B cell (primary cell): Measurements from ENCODE around the gene CFAP20DC. TPM values are rescaled to one million over a fixed set of nuclear protein-coding genes. Genes with fewer than 3 reads are reported as not detected.

Experiments used
- ATAC-seq: fragments of 200-7000 bp; cut with Tn5 transposase; one replicate; pipeline ENCODE4 v1.10.0; 2021; ENCODE audit warnings: low read depth, mild to moderate bottlenecking, moderate number of reproducible peaks, moderate library complexity
- CTCF ChIA-PET: fragments of 350-600 bp; sonication (Branson Sonifier 250); formaldehyde crosslinking; loops from one replicate; lab custom pipeline; 2021; ENCODE audit warnings: antibody characterized with exemption, inconsistent platforms; lab: Charles Lee
- POLR2A ChIA-PET: fragments of 350-600 bp; sonication (Branson Sonifier 250); formaldehyde crosslinking; loops from one replicate; lab custom pipeline; 2021; ENCODE audit warnings: antibody characterized with exemption; lab: Charles Lee
- DNase-seq: peaks from one replicate; pipeline ENCODE4 v3.0.0; 2013
- H2AFZ ChIP-seq: 2 replicates; pipeline ENCODE4 v1.6.1; 2012; ENCODE audit warnings: mild to moderate bottlenecking, low read depth, low read length; ENCODE audit not compliant: insufficient read depth, poor library complexity, severe bottlenecking
- H3K27ac ChIP-seq, 2 donors: 1 replicate in 1 of 2; 2 replicates in 1 of 2; pipeline ENCODE4 v1.5.1; 2012 to 2013; ENCODE audit warnings: low read length in 2 of 2, mild to moderate bottlenecking in 2 of 2, moderate library complexity in 1 of 2
- H3K27me3 ChIP-seq, 4 experiments: fragments of 200-600 bp in 1 of 4; sonication (generic) in 1 of 4; replicated peaks in 1 of 4; 1 replicate in 2 of 4; 2 replicates in 2 of 4; pipeline versions ENCODE4 v1.6.1 to v1.7.0; 2013 to 2016; ENCODE audit warnings: low read length in 3 of 4, mild to moderate bottlenecking in 2 of 4, mixed read lengths in 1 of 4, moderate library complexity in 1 of 4; ENCODE audit not compliant: insufficient read depth in 4 of 4, control insufficient read depth in 3 of 4; ENCODE audit errors: control extremely low read depth in 1 of 4
- H3K36me3 ChIP-seq, 2 experiments: replicated peaks in 1 of 2; 1 replicate in 1 of 2; 2 replicates in 1 of 2; pipeline versions ENCODE4 v1.6.1 to v1.7.1; 2013; ENCODE audit warnings: low read length in 1 of 2; ENCODE audit not compliant: insufficient read depth in 2 of 2, control insufficient read depth in 1 of 2; ENCODE audit errors: control extremely low read depth in 1 of 2, extremely low read depth in 1 of 2
- H3K4me1 ChIP-seq, 2 donors: fragments of 200-600 bp in 1 of 2; sonication (generic) in 1 of 2; 1 replicate in 1 of 2; 2 replicates in 1 of 2; pipeline versions ENCODE4 v1.5.1 to v1.6.1; 2013 to 2017; ENCODE audit warnings: low read length in 2 of 2; ENCODE audit not compliant: control insufficient read depth in 2 of 2, insufficient read depth in 2 of 2
- H3K4me2 ChIP-seq: replicated peaks from 2 replicates; pipeline ENCODE3; 2012; ENCODE audit warnings: mild to moderate bottlenecking, low read depth, low read length; ENCODE audit not compliant: poor library complexity, severe bottlenecking
- H3K4me3 ChIP-seq, 5 experiments: fragments of 200-600 bp in 1 of 5; sonication (generic) in 1 of 5; 1 replicate in 3 of 5; 2 replicates in 2 of 5; pipeline versions ENCODE4 v1.5.1 to v1.7.0; 2011 to 2016; ENCODE audit warnings: low read length in 4 of 5, mild to moderate bottlenecking in 4 of 5, low read depth in 2 of 5, control low read depth in 1 of 5, moderate library complexity in 1 of 5; ENCODE audit not compliant: insufficient read depth in 1 of 5; ENCODE audit errors: control extremely low read depth in 1 of 5, extremely low read depth in 1 of 5
- H3K79me2 ChIP-seq: fragments of 200-600 bp; sonication (generic); one replicate; pipeline ENCODE4 v1.6.0; 2016; ENCODE audit warnings: low read length; ENCODE audit not compliant: control insufficient read depth, insufficient read depth
- H3K9ac ChIP-seq: fragments of 200-600 bp; sonication (generic); 2 replicates; pipeline ENCODE4 v1.6.1; 2017; ENCODE audit warnings: mild to moderate bottlenecking, low read length, moderate library complexity
- H3K9me3 ChIP-seq, 3 donors: one replicate each; pipeline versions ENCODE4 v1.6.1 to v1.7.1; 2013; ENCODE audit warnings: low read length in 2 of 3; ENCODE audit not compliant: control insufficient read depth in 2 of 3, insufficient read depth in 1 of 3; ENCODE audit errors: control extremely low read depth in 1 of 3
- H4K20me1 ChIP-seq: 2 replicates; pipeline ENCODE4 v1.6.0; 2012; ENCODE audit warnings: mild to moderate bottlenecking, low read length; ENCODE audit not compliant: insufficient read depth, control insufficient read depth, poor library complexity, severe bottlenecking
- H3K27ac Mint-ChIP-seq: one replicate; pipeline ENCODE4 v1.8.0; 2021; ENCODE audit warnings: mixed read lengths
- H3K27me3 Mint-ChIP-seq: one replicate; pipeline ENCODE4 v1.8.0; 2021; ENCODE audit warnings: mixed read lengths
- H3K4me1 Mint-ChIP-seq: one replicate; pipeline ENCODE4 v1.8.0; 2021; ENCODE audit warnings: mixed read lengths
- H3K4me3 Mint-ChIP-seq: one replicate; pipeline ENCODE4 v1.8.0; 2021; ENCODE audit warnings: mixed read lengths
- H3K9me3 Mint-ChIP-seq: one replicate; pipeline ENCODE4 v1.8.0; 2022; ENCODE audit warnings: mixed read lengths; ENCODE audit not compliant: insufficient read depth
- EZH2 ChIP-seq: IDR thresholded peaks from 2 replicates; pipeline ENCODE4 v1.6.1; 2012; ENCODE audit warnings: borderline replicate concordance, low read depth, mild to moderate bottlenecking, moderate library complexity, low read length; ENCODE audit not compliant: insufficient read depth, poor library complexity, severe bottlenecking
- WGBS: methylation state at CpG from one replicate; pipeline ENCODE4 v1.1.5; 2013; ENCODE audit warnings: missing lambda C conversion rate; ENCODE audit not compliant: insufficient coverage; 5-methylcytosine and 5-hydroxymethylcytosine counted together
- intact Hi-C: fragments of 100-400 bp; cut with micrococcal nuclease; formaldehyde crosslinking; loops from one replicate; pipeline ENCODE4 v1.10.0; 2022
- polyA plus RNA-seq: library from polyadenylated mRNA; depleted of rRNA; stranded (reverse); fragments of >200 nt; gene quantifications from 2 replicates; pipeline ENCODE4 v1.2.3, GENCODE V29; 2012
- total RNA-seq, 2 donors: library from RNA; stranded (reverse); fragments of 120-200 nt in 1 of 2; gene quantifications; 1 replicate in 1 of 2; 2 replicates in 1 of 2; pipeline versions ENCODE4 v1.2.3 to v1.2.4, GENCODE V29; 2013 to 2022
- TF ChIP-seq, protein P1 (sequence below): fragments of 200-600 bp; IDR thresholded peaks from one replicate; pipeline ENCODE4 v1.8.0; 2022; ENCODE audit warnings: antibody characterized with exemption, mild to moderate bottlenecking

The CFAP20DC gene
- total and polyA plus RNA-seq, 2 donors (not counting 1 experiment from before 2014, with no cell fraction given), result 0.27 to 1.2 TPM

GRCh38 chr3:59013611-59014010 lies 36.2 kb downstream of the CFAP20DC start:
- Histone ChIP-seq H3K9me3 (no peaks in the 10 kb centered on the region), H3K27me3 (no peaks in the 10 kb centered on the region), H3K4me1 (no peaks in the 10 kb centered on the region), H3K79me2 (no peaks in the 10 kb centered on the region), H3K36me3 (no peaks in the 10 kb centered on the region), H2AFZ (no peak overlapping the region), H3K9ac (no peak overlapping the region), H4K20me1 (no peaks in the 10 kb centered on the region), H3K4me2 (no peak overlapping the region), H3K4me3 (no peak overlapping the region), H3K27ac (no peak overlapping the region)
- H3K27ac Mint-ChIP-seq, result no peak overlapping the region
- ATAC-seq (no peak), DNase-seq (no peak)
- no peaks in the 10 kb centered on the region for H3K9me3 Mint-ChIP-seq
- ChIA-PET CTCF (no interaction called here), POLR2A (no interaction called here)
- no peak overlapping the region for H3K4me3 Mint-ChIP-seq
- no peaks in the 10 kb centered on the region for H3K4me1 Mint-ChIP-seq
- H3K27me3 Mint-ChIP-seq, result no peaks in the 10 kb centered on the region
- no CpG with 5 or more reads among the region's 1 CpG for WGBS
- intact Hi-C loops, result no loop called here
- TF ChIP-seq EZH2, result no peak
- TF ChIP-seq, protein P1, sequence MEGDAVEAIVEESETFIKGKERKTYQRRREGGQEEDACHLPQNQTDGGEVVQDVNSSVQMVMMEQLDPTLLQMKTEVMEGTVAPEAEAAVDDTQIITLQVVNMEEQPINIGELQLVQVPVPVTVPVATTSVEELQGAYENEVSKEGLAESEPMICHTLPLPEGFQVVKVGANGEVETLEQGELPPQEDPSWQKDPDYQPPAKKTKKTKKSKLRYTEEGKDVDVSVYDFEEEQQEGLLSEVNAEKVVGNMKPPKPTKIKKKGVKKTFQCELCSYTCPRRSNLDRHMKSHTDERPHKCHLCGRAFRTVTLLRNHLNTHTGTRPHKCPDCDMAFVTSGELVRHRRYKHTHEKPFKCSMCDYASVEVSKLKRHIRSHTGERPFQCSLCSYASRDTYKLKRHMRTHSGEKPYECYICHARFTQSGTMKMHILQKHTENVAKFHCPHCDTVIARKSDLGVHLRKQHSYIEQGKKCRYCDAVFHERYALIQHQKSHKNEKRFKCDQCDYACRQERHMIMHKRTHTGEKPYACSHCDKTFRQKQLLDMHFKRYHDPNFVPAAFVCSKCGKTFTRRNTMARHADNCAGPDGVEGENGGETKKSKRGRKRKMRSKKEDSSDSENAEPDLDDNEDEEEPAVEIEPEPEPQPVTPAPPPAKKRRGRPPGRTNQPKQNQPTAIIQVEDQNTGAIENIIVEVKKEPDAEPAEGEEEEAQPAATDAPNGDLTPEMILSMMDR, result no peak

DNA sequence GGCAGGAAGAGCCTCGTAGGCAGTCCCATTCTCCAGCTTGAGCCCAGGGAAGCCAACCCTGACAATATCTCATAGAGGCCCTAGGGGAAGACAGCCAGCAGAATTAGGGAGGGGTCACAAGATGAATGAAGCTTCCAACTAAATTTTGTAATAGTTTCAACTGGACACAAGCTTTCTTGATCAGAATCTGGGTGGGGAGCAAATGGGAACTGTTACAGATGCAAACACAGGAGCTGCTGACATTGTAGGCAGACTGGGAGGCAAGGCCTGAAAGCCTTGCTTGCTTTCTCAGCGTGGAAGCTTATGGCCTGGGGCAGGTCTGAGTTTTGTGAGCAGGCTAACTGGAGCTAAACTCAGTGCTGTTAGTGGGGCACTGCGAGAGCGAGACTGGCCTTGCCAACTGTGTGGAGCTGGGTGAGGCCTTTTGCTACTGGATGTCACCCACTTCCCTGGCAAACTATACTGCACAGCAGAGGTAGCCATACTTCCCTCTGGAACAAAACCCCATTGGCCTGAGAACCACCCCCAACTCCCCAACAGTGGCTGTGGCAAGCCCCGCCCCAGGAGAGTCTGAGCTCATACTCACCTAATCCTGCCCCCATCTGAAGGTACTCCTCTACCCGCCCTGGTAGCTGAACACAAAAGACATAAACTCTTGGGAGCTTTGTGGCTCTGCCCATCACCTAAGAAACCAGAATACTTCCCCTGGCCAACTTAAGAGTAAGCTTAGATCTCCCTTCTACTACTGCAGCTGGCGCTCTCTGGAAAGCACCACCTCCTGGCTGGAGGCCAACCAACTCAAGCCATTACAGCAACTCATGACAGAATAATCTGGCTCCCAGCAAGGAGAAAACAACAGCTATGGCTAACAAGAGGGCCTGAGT lies 42.9 kb downstream of the CFAP20DC start:
- H3K4me1 ChIP-seq, result no peaks in the 10 kb centered on the region
- 74% methylated on average over 6 of the region's 7 CpGs for WGBS
- no peaks in the 10 kb centered on the region for H3K27me3 ChIP-seq
- intact Hi-C loops, result no loop called here
- H3K36me3 ChIP-seq, result no peaks in the 10 kb centered on the region
- H3K79me2 ChIP-seq, result no peaks in the 10 kb centered on the region
- no peaks in the 10 kb centered on the region for H4K20me1 ChIP-seq
- H3K9me3 ChIP-seq, result peaks cover 0 to 8% (median 0%) of the 10 kb centered on the region in 3 donors
- ChIA-PET CTCF (no interaction called here), POLR2A (no interaction called here)
- ATAC-seq, result no peak
- H3K4me2 ChIP-seq, result no peak overlapping the region
- no peak for TF ChIP-seq EZH2
- TF ChIP-seq, protein P1, result no peak
- Mint-ChIP-seq H3K4me1 (no peaks in the 10 kb centered on the region), H3K27ac (no peak overlapping the region), H3K9me3 (no peaks in the 10 kb centered on the region), H3K27me3 (no peaks in the 10 kb centered on the region), H3K4me3 (no peak overlapping the region)
- no peak overlapping the region for H3K4me3 ChIP-seq
- no peak overlapping the region for H2AFZ ChIP-seq
- DNase-seq, result no peak
- H3K9ac ChIP-seq, result no peak overlapping the region
- no peak overlapping the region for H3K27ac ChIP-seq
